GM12878 (cell line): ENCODE measurements around the gene SLC22A23.

Experiments used
- CBFB ChIP-seq: IDR thresholded peaks from 2 replicates; pipeline ENCODE4 v1.6.1; 2016; ENCODE audit warnings: antibody characterized with exemption, low read depth
- CTCF ChIP-seq, 3 experiments: IDR thresholded peaks in 2 of 3; conservative IDR thresholded peaks in 1 of 3; 2 replicates each; pipeline ENCODE4 v1.5.1; 2011; ENCODE audit warnings: low read depth in 3 of 3, low read length in 3 of 3, mild to moderate bottlenecking in 3 of 3, control low read depth in 2 of 3, moderate library complexity in 2 of 3, inconsistent platforms in 1 of 3, mixed read lengths in 1 of 3; ENCODE audit not compliant: control insufficient read depth in 2 of 3, insufficient read depth in 1 of 3; ENCODE audit errors: extremely low read depth in 1 of 3
- E2F8 ChIP-seq: fragments of 450-650 bp; IDR thresholded peaks from 2 replicates; pipeline ENCODE4 v1.6.1; 2018; ENCODE audit warnings: mild to moderate bottlenecking, low read depth, moderate library complexity; ENCODE audit not compliant: partially characterized antibody
- ESRRA ChIP-seq: IDR thresholded peaks from 2 replicates; pipeline ENCODE4 v1.6.1; 2012; ENCODE audit warnings: mild to moderate bottlenecking, low read length, improper control_type of control experiment
- FOXM1 ChIP-seq: IDR thresholded peaks from 2 replicates; pipeline ENCODE4 v1.6.1; 2012; ENCODE audit warnings: low read depth, mild to moderate bottlenecking, inconsistent platforms, low read length, moderate library complexity
- GATAD2B ChIP-seq: fragments of 450-650 bp; conservative IDR thresholded peaks from 2 replicates; pipeline ENCODE4 v1.6.1; 2017; ENCODE audit warnings: low read depth, mild to moderate bottlenecking, moderate library complexity
- POLR2AphosphoS5 ChIP-seq: IDR thresholded peaks from 2 replicates; pipeline ENCODE4 v1.6.1; 2011; ENCODE audit warnings: mild to moderate bottlenecking, low read length, inconsistent platforms

- TF ChIP-seq CBFB (no peak), CTCF (IDR thresholded peaks at IDR 0.05 in 2 of 3, conservative IDR thresholded peaks at IDR 0.05 in 1 of 3; ENCODE audit: control insufficient read depth in 2 of 3, extremely low read depth in 1 of 3, insufficient read depth in 1 of 3, low read depth in 3 of 3, low read length in 3 of 3) (no peak), POLR2AphosphoS5 (no peak), GATAD2B (no peak), FOXM1 (no peak), E2F8 (no peak), ESRRA (no peak)
These were observed 142.7 kb downstream of the SLC22A23 start for GRCh38 chr6:3314176-3314575.
